ENCODE results near the gene SLC27A3. TPM values are rescaled to one million over a fixed set of nuclear protein-coding genes. Genes with fewer than 3 reads are reported as not detected.

The SLC27A3 gene
- total RNA-seq, 6 experiments from 2014 or later = 5.0 to 7.0 (median 6.1) TPM

DNA sequence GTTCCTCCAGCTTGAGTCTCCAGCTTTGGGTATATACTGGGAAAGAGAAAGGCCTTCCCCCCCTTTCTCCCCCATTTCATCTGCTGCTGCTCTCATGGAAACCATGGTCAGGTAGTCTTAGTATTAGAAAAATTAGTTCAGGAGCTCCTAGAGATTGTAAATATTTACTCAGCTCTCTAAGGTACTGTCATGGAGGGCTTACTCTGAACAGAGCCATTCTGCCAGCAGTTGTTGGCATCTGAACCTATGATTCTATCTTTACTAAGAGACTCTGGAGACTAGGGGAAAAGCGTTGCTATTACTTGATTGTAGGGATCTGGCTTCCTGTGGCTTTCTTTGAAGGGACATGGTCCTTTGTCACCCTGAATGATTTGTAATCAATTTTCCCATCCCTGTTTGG lies 41.2 kb upstream of the SLC27A3 start:
- Mint-ChIP-seq H3K27me3 (ENCODE audit: insufficient read depth) (no peaks in the 10 kb centered on the region), H3K4me1 (ENCODE audit: low read depth) (peaks cover 29% of the 10 kb centered on the region), H3K4me3 (no peak overlapping the region), H3K36me3 (ENCODE audit: low read depth) (peaks cover 16% of the 10 kb centered on the region), H3K27ac (no peak overlapping the region), H3K9me3 (no peaks in the 10 kb centered on the region)
- DNase-seq = no peak
- TF ChIP-seq, protein P1, sequence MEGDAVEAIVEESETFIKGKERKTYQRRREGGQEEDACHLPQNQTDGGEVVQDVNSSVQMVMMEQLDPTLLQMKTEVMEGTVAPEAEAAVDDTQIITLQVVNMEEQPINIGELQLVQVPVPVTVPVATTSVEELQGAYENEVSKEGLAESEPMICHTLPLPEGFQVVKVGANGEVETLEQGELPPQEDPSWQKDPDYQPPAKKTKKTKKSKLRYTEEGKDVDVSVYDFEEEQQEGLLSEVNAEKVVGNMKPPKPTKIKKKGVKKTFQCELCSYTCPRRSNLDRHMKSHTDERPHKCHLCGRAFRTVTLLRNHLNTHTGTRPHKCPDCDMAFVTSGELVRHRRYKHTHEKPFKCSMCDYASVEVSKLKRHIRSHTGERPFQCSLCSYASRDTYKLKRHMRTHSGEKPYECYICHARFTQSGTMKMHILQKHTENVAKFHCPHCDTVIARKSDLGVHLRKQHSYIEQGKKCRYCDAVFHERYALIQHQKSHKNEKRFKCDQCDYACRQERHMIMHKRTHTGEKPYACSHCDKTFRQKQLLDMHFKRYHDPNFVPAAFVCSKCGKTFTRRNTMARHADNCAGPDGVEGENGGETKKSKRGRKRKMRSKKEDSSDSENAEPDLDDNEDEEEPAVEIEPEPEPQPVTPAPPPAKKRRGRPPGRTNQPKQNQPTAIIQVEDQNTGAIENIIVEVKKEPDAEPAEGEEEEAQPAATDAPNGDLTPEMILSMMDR (IDR thresholded peaks at IDR 0.05) = no peak

DNA sequence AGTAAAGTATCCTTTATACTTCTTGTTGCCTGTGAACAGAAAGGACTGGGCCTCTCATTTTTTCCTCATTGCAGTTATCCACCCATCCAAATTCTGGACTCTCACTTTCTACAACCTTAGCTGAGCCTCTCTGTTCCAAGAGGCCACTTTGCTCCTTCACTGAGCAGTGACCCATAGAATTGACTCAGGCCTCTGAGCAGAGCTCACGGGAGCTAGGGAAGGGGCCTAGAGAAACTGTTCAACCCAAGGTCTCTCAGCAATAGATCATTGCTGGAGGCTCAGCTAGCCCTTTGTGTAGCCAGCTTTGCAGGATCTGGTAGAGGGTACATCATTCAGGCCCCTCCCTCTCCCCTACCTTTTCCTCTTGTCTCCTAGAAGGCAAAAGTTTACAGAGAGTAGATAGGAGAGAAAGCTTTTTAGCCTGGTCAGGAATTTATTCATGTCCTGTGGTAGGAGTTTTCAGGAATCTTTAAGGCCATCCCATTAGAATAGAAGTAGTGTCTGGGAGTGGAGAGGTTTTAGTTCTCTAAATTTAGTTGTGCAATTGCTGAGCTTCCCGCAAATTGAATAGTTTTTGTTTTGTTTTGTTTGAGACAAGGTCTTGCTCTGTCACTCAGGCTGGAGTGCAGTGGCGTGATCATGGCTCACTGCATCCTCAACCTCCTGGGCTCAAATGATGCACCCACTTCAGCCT lies 40.7 kb upstream of the SLC27A3 start:
- H3K9me3 Mint-ChIP-seq = no peaks in the 10 kb centered on the region
- H3K36me3 Mint-ChIP-seq (ENCODE audit: low read depth) = peaks cover 16% of the 10 kb centered on the region
- no peak for DNase-seq
- peak overlapping the region; percentile 9; the same call in 1 of the 2 replicates for H3K27ac Mint-ChIP-seq
- TF ChIP-seq, protein P1 (IDR thresholded peaks at IDR 0.05) = no peak
- H3K4me3 Mint-ChIP-seq = no peak overlapping the region
- H3K27me3 Mint-ChIP-seq (ENCODE audit: insufficient read depth) = no peaks in the 10 kb centered on the region
- H3K4me1 Mint-ChIP-seq (ENCODE audit: low read depth) = peaks cover 23% of the 10 kb centered on the region

DNA sequence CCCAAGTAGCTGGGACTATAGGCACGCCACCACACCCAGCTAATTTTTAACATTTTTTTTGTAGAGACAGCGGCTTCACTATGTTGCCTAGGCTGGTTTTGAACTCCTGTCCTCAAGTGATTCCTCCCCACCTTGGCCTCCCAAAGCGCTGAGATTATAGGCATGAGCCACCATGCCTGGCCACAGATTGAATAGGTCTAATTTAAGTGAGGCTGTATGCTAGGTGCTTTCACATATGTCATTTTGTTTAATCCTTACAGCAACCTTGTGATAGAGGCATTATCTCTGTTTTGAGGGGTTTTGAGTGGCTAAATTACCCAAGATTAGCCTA lies 40.2 kb upstream of the SLC27A3 start:
- no peak overlapping the region for H3K27ac Mint-ChIP-seq

GRCh38 chr1:153741986-153742385 lies 33.2 kb upstream of the SLC27A3 start:
- Mint-ChIP-seq H3K4me3 (no peak overlapping the region), H3K27me3 (ENCODE audit: insufficient read depth) (no peaks in the 10 kb centered on the region), H3K36me3 (ENCODE audit: low read depth) (peaks cover 22% of the 10 kb centered on the region), H3K27ac (peak overlapping the region; percentile 40), H3K4me1 (ENCODE audit: low read depth) (peaks cover 21% of the 10 kb centered on the region), H3K9me3 (no peaks in the 10 kb centered on the region)
- TF ChIP-seq, protein P1 (IDR thresholded peaks at IDR 0.05) = no peak
- no peak for DNase-seq

More for the DNA sequence above, 40.2 kb upstream of the SLC27A3 start:
- peaks cover 18% of the 10 kb centered on the region for H3K4me1 Mint-ChIP-seq (ENCODE audit: low read depth)
- peaks cover 13% of the 10 kb centered on the region for H3K36me3 Mint-ChIP-seq (ENCODE audit: low read depth)
- DNase-seq = no peak
- H3K4me3 Mint-ChIP-seq = no peak overlapping the region
- H3K27me3 Mint-ChIP-seq (ENCODE audit: insufficient read depth) = no peaks in the 10 kb centered on the region
- H3K9me3 Mint-ChIP-seq = no peaks in the 10 kb centered on the region
- TF ChIP-seq, protein P1 (IDR thresholded peaks at IDR 0.05) = no peak

GRCh38 chr1:153742411-153743142 lies 32.6 kb upstream of the SLC27A3 start:
- TF ChIP-seq, protein P1 (IDR thresholded peaks at IDR 0.05) = no peak
- Mint-ChIP-seq H3K27me3 (ENCODE audit: insufficient read depth) (no peaks in the 10 kb centered on the region), H3K36me3 (ENCODE audit: low read depth) (peaks cover 22% of the 10 kb centered on the region), H3K9me3 (no peaks in the 10 kb centered on the region), H3K4me3 (no peak overlapping the region), H3K27ac (peak overlapping the region; percentile 40), H3K4me1 (ENCODE audit: low read depth) (peaks cover 21% of the 10 kb centered on the region)
- peak; percentile 40 for DNase-seq

All from HFFc6 (cell line).